MM.1S (cell line): ENCODE data around the gene RAB3A.

Source experiments
- DNase-seq: peaks from one replicate; pipeline ENCODE4 v3.0.0-alpha.2; 2015
- H2AFZ ChIP-seq: fragments of 300-600 bp; sonication (generic); 2 replicates; pipeline ENCODE4 v1.6.0; 2016; ENCODE audit warnings: antibody characterized with exemption, low read length
- H3F3A ChIP-seq: fragments of 300-600 bp; sonication (generic); 2 replicates; pipeline ENCODE4 v1.6.1; 2016; ENCODE audit warnings: mild to moderate bottlenecking, antibody characterized with exemption, low read length, moderate library complexity, mixed read lengths; ENCODE audit not compliant: insufficient read depth
- H3K27ac ChIP-seq: fragments of 300-600 bp; sonication (generic); 2 replicates; pipeline ENCODE4 v1.5.1; 2016; ENCODE audit warnings: mild to moderate bottlenecking, low read length
- H3K27me3 ChIP-seq: fragments of 300-600 bp; sonication (generic); replicated peaks from 2 replicates; pipeline ENCODE4 v1.6.0; 2016; ENCODE audit warnings: low read length; ENCODE audit not compliant: insufficient read depth
- H3K36me3 ChIP-seq: fragments of 300-600 bp; sonication (generic); replicated peaks from 2 replicates; pipeline ENCODE4 v1.6.1; 2016; ENCODE audit warnings: mild to moderate bottlenecking, low read length, mixed read lengths; ENCODE audit not compliant: insufficient read depth
- H3K4me1 ChIP-seq: fragments of 300-600 bp; sonication (generic); 2 replicates; pipeline ENCODE4 v1.6.1; 2016; ENCODE audit warnings: low read length, mixed read lengths
- H3K4me2 ChIP-seq: fragments of 300-600 bp; sonication (generic); 2 replicates; pipeline ENCODE4 v1.6.0; 2016; ENCODE audit warnings: low read depth, low read length
- H3K4me3 ChIP-seq: fragments of 300-600 bp; sonication (generic); 2 replicates; pipeline ENCODE4 v1.5.1; 2016; ENCODE audit warnings: low read length, mixed read lengths
- H3K79me2 ChIP-seq: fragments of 300-600 bp; sonication (generic); 2 replicates; pipeline ENCODE4 v1.6.1; 2016; ENCODE audit warnings: mixed run types, low read length, mixed read lengths
- H3K9ac ChIP-seq: fragments of 300-600 bp; sonication (generic); 2 replicates; pipeline ENCODE4 v1.6.1; 2016; ENCODE audit warnings: low read length, mixed read lengths
- H3K9me2 ChIP-seq: fragments of 300-600 bp; sonication (generic); replicated peaks from 2 replicates; pipeline ENCODE4 v1.6.1; 2016; ENCODE audit warnings: mild to moderate bottlenecking, low read length, mixed read lengths; ENCODE audit not compliant: insufficient read depth
- H3K9me3 ChIP-seq: fragments of 300-600 bp; sonication (generic); replicated peaks from 2 replicates; pipeline ENCODE4 v1.6.1; 2016; ENCODE audit warnings: mild to moderate bottlenecking, low read length, mixed read lengths; ENCODE audit not compliant: insufficient read depth
- H4K20me1 ChIP-seq: fragments of 300-600 bp; sonication (generic); 2 replicates; pipeline ENCODE4 v1.6.1; 2016; ENCODE audit warnings: mild to moderate bottlenecking, low read length, moderate library complexity, mixed read lengths; ENCODE audit not compliant: insufficient read depth
- EZH2 ChIP-seq: fragments of 300-600 bp; sonication (generic); optimal IDR thresholded peaks from 2 replicates; pipeline ENCODE3; 2017; ENCODE audit warnings: low read depth, mild to moderate bottlenecking, antibody characterized with exemption, low read length, mixed read lengths
- EZH2phosphoT487 ChIP-seq: fragments of 300-600 bp; sonication (generic); IDR thresholded peaks from 2 replicates; pipeline ENCODE4 v1.6.1; 2018; ENCODE audit warnings: antibody characterized with exemption, low read length
- TF ChIP-seq, protein P1 (sequence below): fragments of 300-600 bp; sonication (generic); IDR thresholded peaks from 2 replicates; pipeline ENCODE4 v1.5.1; 2016; ENCODE audit warnings: antibody characterized with exemption, low read length, mixed read lengths

The RAB3A gene, protein sequence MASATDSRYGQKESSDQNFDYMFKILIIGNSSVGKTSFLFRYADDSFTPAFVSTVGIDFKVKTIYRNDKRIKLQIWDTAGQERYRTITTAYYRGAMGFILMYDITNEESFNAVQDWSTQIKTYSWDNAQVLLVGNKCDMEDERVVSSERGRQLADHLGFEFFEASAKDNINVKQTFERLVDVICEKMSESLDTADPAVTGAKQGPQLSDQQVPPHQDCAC

DNA sequence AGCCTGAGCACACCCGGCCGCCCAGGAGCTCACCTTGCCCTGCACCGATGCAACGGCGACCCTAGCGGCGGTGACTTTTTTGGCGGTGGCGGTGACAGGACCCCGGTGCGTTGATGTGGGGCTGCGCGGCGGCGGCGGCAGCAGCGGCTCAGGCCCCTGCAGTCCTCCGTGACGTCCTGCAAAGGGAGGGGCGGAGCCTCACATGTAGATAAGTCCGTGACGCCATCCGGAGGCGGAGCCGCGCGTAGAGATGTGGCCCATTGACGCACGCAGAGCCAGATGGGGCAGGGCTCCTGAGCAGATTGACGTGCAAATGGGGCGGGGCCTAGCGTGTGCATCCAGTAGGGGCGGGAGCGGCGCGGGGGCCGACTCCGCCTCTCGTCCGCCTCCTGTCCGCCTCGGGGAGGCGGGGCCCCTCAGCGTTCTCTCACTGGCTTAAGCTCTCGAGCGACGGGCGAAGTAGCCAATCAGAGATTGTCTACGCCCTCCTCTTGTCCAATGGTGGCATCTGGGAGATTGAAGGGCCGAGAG is at the start of gene RAB3A:
RAB3A (minus strand) TSS at position 180 of the 531 bp plus-strand sequence. CDS start 1,302 bp downstream, outside the sequence.
- no peaks in the 10 kb centered on the region for H4K20me1 ChIP-seq
- peaks cover 12% of the 10 kb centered on the region for H3K27me3 ChIP-seq
- H3F3A ChIP-seq: peaks cover 6% of the 10 kb centered on the region
- peaks cover 16% of the 10 kb centered on the region for H3K79me2 ChIP-seq
- H3K4me2 ChIP-seq: peak within 1 kb of the TSS; percentile 100
- H2AFZ ChIP-seq: peak within 1 kb of the TSS; percentile 80
- H3K9me2 ChIP-seq: no peaks in the 10 kb centered on the region
- peak; percentile 100 for DNase-seq
- peak within 1 kb of the TSS; percentile 81 for H3K27ac ChIP-seq
- no peaks in the 10 kb centered on the region for H3K9me3 ChIP-seq
- H3K9ac ChIP-seq: peak within 1 kb of the TSS; percentile 91
- no peaks in the 10 kb centered on the region for H3K36me3 ChIP-seq
- peak within 1 kb of the TSS; percentile 87 for H3K4me3 ChIP-seq
- peaks cover 11% of the 10 kb centered on the region for H3K4me1 ChIP-seq
- TF ChIP-seq EZH2phosphoT487 (no peak), EZH2 (no peak)
- TF ChIP-seq, protein P1, sequence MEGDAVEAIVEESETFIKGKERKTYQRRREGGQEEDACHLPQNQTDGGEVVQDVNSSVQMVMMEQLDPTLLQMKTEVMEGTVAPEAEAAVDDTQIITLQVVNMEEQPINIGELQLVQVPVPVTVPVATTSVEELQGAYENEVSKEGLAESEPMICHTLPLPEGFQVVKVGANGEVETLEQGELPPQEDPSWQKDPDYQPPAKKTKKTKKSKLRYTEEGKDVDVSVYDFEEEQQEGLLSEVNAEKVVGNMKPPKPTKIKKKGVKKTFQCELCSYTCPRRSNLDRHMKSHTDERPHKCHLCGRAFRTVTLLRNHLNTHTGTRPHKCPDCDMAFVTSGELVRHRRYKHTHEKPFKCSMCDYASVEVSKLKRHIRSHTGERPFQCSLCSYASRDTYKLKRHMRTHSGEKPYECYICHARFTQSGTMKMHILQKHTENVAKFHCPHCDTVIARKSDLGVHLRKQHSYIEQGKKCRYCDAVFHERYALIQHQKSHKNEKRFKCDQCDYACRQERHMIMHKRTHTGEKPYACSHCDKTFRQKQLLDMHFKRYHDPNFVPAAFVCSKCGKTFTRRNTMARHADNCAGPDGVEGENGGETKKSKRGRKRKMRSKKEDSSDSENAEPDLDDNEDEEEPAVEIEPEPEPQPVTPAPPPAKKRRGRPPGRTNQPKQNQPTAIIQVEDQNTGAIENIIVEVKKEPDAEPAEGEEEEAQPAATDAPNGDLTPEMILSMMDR: no peak

DNA sequence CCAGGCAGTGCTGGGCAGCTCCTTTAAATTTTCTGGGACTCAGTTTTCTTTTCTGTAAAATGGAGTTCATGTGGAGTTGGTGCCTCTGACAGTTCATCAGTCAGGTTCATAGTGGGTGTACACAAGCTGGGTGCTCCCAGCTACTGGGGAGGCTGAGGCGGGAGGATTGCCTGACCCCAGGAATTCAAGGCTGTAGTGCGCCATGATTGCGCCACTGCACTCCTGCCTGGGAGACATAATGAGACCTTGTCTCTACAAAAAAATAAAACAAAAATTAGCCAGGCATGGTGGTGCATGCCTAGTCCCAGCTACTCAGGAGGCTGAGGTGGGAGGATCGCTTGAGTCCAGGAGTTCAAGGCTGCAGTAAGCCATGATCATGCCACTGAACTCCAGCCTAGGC is 49.3 kb upstream of the RAB3A start:
- TF ChIP-seq, protein P1: no peak
- TF ChIP-seq EZH2phosphoT487 (no peak), EZH2 (no peak)
- Histone ChIP-seq H2AFZ (no peak overlapping the region), H3F3A (no peaks in the 10 kb centered on the region), H3K36me3 (no peaks in the 10 kb centered on the region), H3K79me2 (no peaks in the 10 kb centered on the region), H3K9me2 (no peaks in the 10 kb centered on the region), H3K27me3 (peaks cover 77% of the 10 kb centered on the region), H3K4me1 (peaks cover 12% of the 10 kb centered on the region; the same call in 1 of the 2 replicates), H3K9ac (no peak overlapping the region), H3K4me2 (no peak overlapping the region), H3K4me3 (no peak overlapping the region), H4K20me1 (no peaks in the 10 kb centered on the region), H3K9me3 (no peaks in the 10 kb centered on the region), H3K27ac (no peak overlapping the region)
- no peak for DNase-seq

DNA sequence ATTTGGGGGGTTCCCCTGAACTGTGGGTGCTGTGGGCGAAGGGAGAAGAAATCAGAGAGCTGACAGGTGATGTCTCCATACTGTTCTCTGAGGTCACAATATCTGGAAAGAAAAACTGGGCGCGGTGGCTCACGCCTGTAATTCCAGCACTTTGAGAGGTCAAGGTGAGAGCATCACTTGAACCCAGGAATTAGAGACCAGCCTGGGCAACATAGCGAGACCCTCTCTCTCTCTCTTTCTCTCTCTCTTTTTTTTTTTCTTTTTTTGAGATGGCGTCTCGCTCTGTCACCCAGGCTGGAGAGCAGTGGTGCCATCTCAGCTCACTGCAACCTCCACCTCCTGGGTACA is 48.5 kb upstream of the RAB3A start:
- no peaks in the 10 kb centered on the region for H4K20me1 ChIP-seq
- peaks cover 12% of the 10 kb centered on the region; the same call in 1 of the 2 replicates for H3K4me1 ChIP-seq
- no peaks in the 10 kb centered on the region for H3K9me2 ChIP-seq
- H3K27me3 ChIP-seq: peaks cover 77% of the 10 kb centered on the region
- no peak for DNase-seq
- H3K27ac ChIP-seq: no peak overlapping the region
- no peak overlapping the region for H3K4me3 ChIP-seq
- no peaks in the 10 kb centered on the region for H3F3A ChIP-seq
- no peak overlapping the region for H3K9ac ChIP-seq
- TF ChIP-seq EZH2 (no peak), EZH2phosphoT487 (no peak)
- TF ChIP-seq, protein P1: no peak
- H3K79me2 ChIP-seq: no peaks in the 10 kb centered on the region
- no peak overlapping the region for H2AFZ ChIP-seq
- H3K9me3 ChIP-seq: no peaks in the 10 kb centered on the region
- H3K4me2 ChIP-seq: no peak overlapping the region
- no peaks in the 10 kb centered on the region for H3K36me3 ChIP-seq
